Measurements from ENCODE around the gene RAB40B.

GRCh38 chr17:82632451-82632850 lies 66.0 kb downstream of the RAB40B start:
- TF ChIP-seq POLR2A (IDR thresholded peaks at IDR 0.05; ENCODE audit: low read depth, low read length) (no peak), POLR2AphosphoS5 (IDR thresholded peaks at IDR 0.05; ENCODE audit: low read depth, low read length) (no peak), SPI1 (IDR thresholded peaks at IDR 0.05; ENCODE audit: low read depth, low read length) (no peak), TAF1 (IDR thresholded peaks at IDR 0.05; ENCODE audit: low read depth, low read length) (no peak)

Measured in GM12891 (cell line).